Parathyroid adenoma (tissue), 2 donors: ENCODE results near the gene TMEM185B.

ENCODE experiments used
- H2AFZ ChIP-seq: fragments of 300-600 bp; sonication (generic); one replicate; pipeline ENCODE4 v1.7.0; 2017; ENCODE audit warnings: antibody characterized with exemption, mild to moderate bottlenecking
- H3K27ac ChIP-seq: fragments of 300-600 bp; sonication (generic); one replicate; pipeline ENCODE4 v1.7.0; 2017
- H3K27me3 ChIP-seq: fragments of 300-600 bp; sonication (generic); one replicate; pipeline ENCODE4 v1.7.0; 2017; ENCODE audit warnings: low read length; ENCODE audit not compliant: control insufficient read depth, insufficient read depth
- H3K36me3 ChIP-seq: fragments of 300-600 bp; sonication (generic); one replicate; pipeline ENCODE4 v1.7.0; 2017; ENCODE audit warnings: low read length; ENCODE audit not compliant: control insufficient read depth, insufficient read depth
- H3K4me1 ChIP-seq: fragments of 300-600 bp; sonication (generic); one replicate; pipeline ENCODE4 v1.7.0; 2017; ENCODE audit warnings: control low read depth
- H3K4me2 ChIP-seq: fragments of 300-600 bp; sonication (generic); one replicate; pipeline ENCODE4 v1.7.0; 2017; ENCODE audit warnings: low read length
- H3K4me3 ChIP-seq: fragments of 300-600 bp; sonication (generic); one replicate; pipeline ENCODE4 v1.7.0; 2017; ENCODE audit warnings: low read depth, low read length
- H3K79me2 ChIP-seq: fragments of 300-600 bp; sonication (generic); one replicate; pipeline ENCODE4 v1.7.0; 2017; ENCODE audit warnings: control low read depth
- H3K9ac ChIP-seq: fragments of 300-600 bp; sonication (generic); one replicate; pipeline ENCODE4 v1.7.0; 2017; ENCODE audit warnings: mild to moderate bottlenecking
- H3K9me3 ChIP-seq: fragments of 300-600 bp; sonication (generic); one replicate; pipeline ENCODE4 v1.7.0; 2017; ENCODE audit warnings: low read length; ENCODE audit not compliant: control insufficient read depth
- CTCF ChIP-seq: fragments of 300-600 bp; sonication (generic); IDR thresholded peaks from one replicate; pipeline ENCODE4 v1.7.0; 2017; ENCODE audit warnings: antibody characterized with exemption, mild to moderate bottlenecking
- donor health status: primary hyperparathyroidism.

Gene TMEM185B

DNA sequence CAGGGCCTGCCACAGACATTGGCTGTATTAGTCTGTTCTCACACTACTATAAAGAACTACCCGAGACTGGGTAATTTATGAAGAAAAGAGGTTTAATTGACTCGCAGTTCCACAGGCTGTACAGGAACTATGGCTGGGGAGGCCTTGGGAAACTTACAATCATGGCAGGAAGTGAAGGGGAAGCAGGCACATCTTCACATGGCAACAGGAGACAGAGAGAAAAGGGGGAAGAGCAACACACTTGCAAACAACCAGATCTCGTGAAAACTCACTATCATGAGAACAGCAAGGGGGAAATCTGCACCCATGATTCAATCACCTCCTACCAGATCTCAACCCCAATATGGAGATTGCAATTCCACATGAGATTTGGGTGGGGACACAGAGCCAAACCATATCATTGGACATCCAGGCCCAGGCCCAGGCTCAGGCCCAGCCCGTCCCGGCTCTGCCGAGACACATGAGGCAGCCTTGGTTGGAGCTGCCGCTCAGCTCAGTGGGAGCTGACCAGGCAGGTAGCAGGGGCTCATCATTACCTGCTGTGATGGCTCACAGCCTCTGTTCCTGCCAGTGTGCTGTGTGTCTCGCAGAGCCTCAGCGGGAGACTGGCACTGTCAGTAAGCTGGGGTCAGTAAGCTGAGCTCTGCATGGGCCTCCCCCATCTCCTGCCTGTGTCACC lies 20.8 kb upstream of the TMEM185B start:
- Histone ChIP-seq H3K36me3 (no peaks in the 10 kb centered on the region), H3K4me2 (no peak overlapping the region), H3K4me1 (peaks cover 33% of the 10 kb centered on the region), H3K9me3 (no peaks in the 10 kb centered on the region), H3K9ac (no peak overlapping the region), H3K79me2 (peaks cover 4% of the 10 kb centered on the region), H3K4me3 (no peak overlapping the region), H2AFZ (no peak overlapping the region), H3K27ac (no peak overlapping the region), H3K27me3 (no peaks in the 10 kb centered on the region)
- TF ChIP-seq CTCF, result no peak

GRCh38 chr2:120243211-120243610 lies 20.0 kb upstream of the TMEM185B start:
- Histone ChIP-seq H3K27ac (peak overlapping the region; percentile 62), H3K36me3 (no peaks in the 10 kb centered on the region), H3K27me3 (no peaks in the 10 kb centered on the region), H3K4me3 (no peak overlapping the region), H2AFZ (peak overlapping the region; percentile 84), H3K4me2 (no peak overlapping the region), H3K79me2 (peaks cover 4% of the 10 kb centered on the region), H3K4me1 (peaks cover 33% of the 10 kb centered on the region), H3K9me3 (no peaks in the 10 kb centered on the region), H3K9ac (no peak overlapping the region)
- TF ChIP-seq CTCF, result no peak

- no peak for TF ChIP-seq CTCF
- Histone ChIP-seq H3K4me1 (peaks cover 33% of the 10 kb centered on the region), H2AFZ (peak overlapping the region; percentile 5)
Measured at GRCh38 chr2:120241684-120242083, 18.5 kb upstream of the TMEM185B start.

GRCh38 chr2:120240901-120241429 lies 17.8 kb upstream of the TMEM185B start:
- no peak overlapping the region for H3K4me2 ChIP-seq
- H3K9ac ChIP-seq, result no peak overlapping the region
- H3K4me1 ChIP-seq, result peaks cover 33% of the 10 kb centered on the region
- no peaks in the 10 kb centered on the region for H3K9me3 ChIP-seq
- no peak overlapping the region for H3K4me3 ChIP-seq
- H3K36me3 ChIP-seq, result no peaks in the 10 kb centered on the region
- no peaks in the 10 kb centered on the region for H3K27me3 ChIP-seq
- no peak overlapping the region for H2AFZ ChIP-seq
- no peak for TF ChIP-seq CTCF
- no peak overlapping the region for H3K27ac ChIP-seq
- H3K79me2 ChIP-seq, result peaks cover 4% of the 10 kb centered on the region

More at GRCh38 chr2:120241684-120242083, 18.5 kb upstream of the TMEM185B start:
- H3K9ac ChIP-seq, result no peak overlapping the region
- H3K79me2 ChIP-seq, result peaks cover 4% of the 10 kb centered on the region
- no peak overlapping the region for H3K4me2 ChIP-seq
- H3K27ac ChIP-seq, result no peak overlapping the region
- H3K36me3 ChIP-seq, result no peaks in the 10 kb centered on the region
- H3K4me3 ChIP-seq, result no peak overlapping the region
- no peaks in the 10 kb centered on the region for H3K9me3 ChIP-seq
- H3K27me3 ChIP-seq, result no peaks in the 10 kb centered on the region
